GM12875 (cell line): ENCODE measurements around the gene TLCD5.

Source experiments
- H3K4me3 ChIP-seq: one replicate; pipeline ENCODE4 v1.5.1; 2011; ENCODE audit warnings: low read depth, low read length, control low read depth
- CTCF ChIP-seq: IDR thresholded peaks from 2 replicates; pipeline ENCODE4 v1.5.1; 2011; ENCODE audit warnings: low read depth, mild to moderate bottlenecking, control low read depth, inconsistent platforms, low read length, moderate library complexity, borderline replicate concordance; ENCODE audit not compliant: insufficient read depth

TLCD5 gene

GRCh38 chr11:120285256-120285655 lies 39.8 kb upstream of the TLCD5 start:
- no peak overlapping the region for H3K4me3 ChIP-seq
- no peak for TF ChIP-seq CTCF

- TF ChIP-seq CTCF: no peak
- no peak overlapping the region for H3K4me3 ChIP-seq
Observed at GRCh38 chr11:120288021-120288420, 37.1 kb upstream of the TLCD5 start.

- no peak overlapping the region for H3K4me3 ChIP-seq
- no peak for TF ChIP-seq CTCF
Observed at GRCh38 chr11:120289426-120289825, 35.7 kb upstream of the TLCD5 start.

GRCh38 chr11:120290956-120291355 lies 34.1 kb upstream of the TLCD5 start:
- TF ChIP-seq CTCF: no peak
- H3K4me3 ChIP-seq: no peak overlapping the region

GRCh38 chr11:120293038-120293800 lies 31.9 kb upstream of the TLCD5 start:
- H3K4me3 ChIP-seq: no peak overlapping the region
- no peak for TF ChIP-seq CTCF

- no peak overlapping the region for H3K4me3 ChIP-seq
- TF ChIP-seq CTCF: no peak
Observed at GRCh38 chr11:120294096-120294495, 31.0 kb upstream of the TLCD5 start.

GRCh38 chr11:120295099-120295498 lies 30.0 kb upstream of the TLCD5 start:
- no peak for TF ChIP-seq CTCF
- no peak overlapping the region for H3K4me3 ChIP-seq
